Spleen (tissue), 7 donors: Measurements from ENCODE around the gene AHDC1.

Experiments used
- CTCF ChIP-seq, 11 experiments: fragments of 200-600 bp in 7 of 11; fragments of 450-650 bp in 4 of 11; sonication (generic) in 4 of 11; IDR thresholded peaks in 8 of 11; conservative IDR thresholded peaks in 3 of 11; 1 replicate in 7 of 11; 2 replicates in 4 of 11; pipeline versions ENCODE4 v1.4.0 to v1.8.0; 2016 to 2021; ENCODE audit warnings: antibody characterized with exemption in 11 of 11, inconsistent platforms in 4 of 11, mild to moderate bottlenecking in 1 of 11
- POLR2A ChIP-seq, 3 donors: fragments of 450-650 bp; IDR thresholded peaks; one replicate each; pipeline ENCODE4 v1.5.1; 2017; ENCODE audit warnings: antibody characterized with exemption in 3 of 3, mild to moderate bottlenecking in 1 of 3
- POLR2AphosphoS5 ChIP-seq, 3 donors: sonication (generic); formaldehyde crosslinking; IDR thresholded peaks; one replicate each; pipeline ENCODE4 v1.5.1; 2017; ENCODE audit warnings: antibody characterized with exemption in 3 of 3
- donor health status: DM: no; HTN: no; CAD: no; lungs with moderate emphysema.
- donor health status: DM: no; HTN: no; CAD: no.
- donor health status: DM: no; HTN: no; CAD: no.

- TF ChIP-seq CTCF (IDR thresholded peaks at IDR 0.05 in 8 of 11, conservative IDR thresholded peaks at IDR 0.05 in 3 of 11) (peak in 1 of 11 experiments; percentile 8), POLR2A (IDR thresholded peaks at IDR 0.05) (no peak), POLR2AphosphoS5 (IDR thresholded peaks at IDR 0.05) (no peak)
These were observed 5.8 kb upstream of the AHDC1 start for GRCh38 chr1:27609618-27610240.
